Endometrial microvascular endothelial cells (primary cell): ENCODE results near the gene C19orf53. TPM values are rescaled to one million over a fixed set of nuclear protein-coding genes. Genes with fewer than 3 reads are reported as not detected.

ENCODE experiments used
- in situ Hi-C: cut with HindIII; loops from 2 replicates; pipeline ENCODE4 v1.10.0; 2017; ENCODE audit warnings: low sequenced_read_pairs, low pct_unique_long_range_greater_than_20kb; ENCODE audit errors: inconsistent ontology term
- total RNA-seq: library from RNA; depleted of rRNA; stranded (reverse); fragments of >200 nt; gene quantifications from one replicate; pipeline ENCODE4 v1.2.3, GENCODE V29; 2015; ENCODE audit errors: inconsistent ontology term

C19orf53 gene
- total RNA-seq, 1 donor from 2014 or later: 121 TPM

DNA sequence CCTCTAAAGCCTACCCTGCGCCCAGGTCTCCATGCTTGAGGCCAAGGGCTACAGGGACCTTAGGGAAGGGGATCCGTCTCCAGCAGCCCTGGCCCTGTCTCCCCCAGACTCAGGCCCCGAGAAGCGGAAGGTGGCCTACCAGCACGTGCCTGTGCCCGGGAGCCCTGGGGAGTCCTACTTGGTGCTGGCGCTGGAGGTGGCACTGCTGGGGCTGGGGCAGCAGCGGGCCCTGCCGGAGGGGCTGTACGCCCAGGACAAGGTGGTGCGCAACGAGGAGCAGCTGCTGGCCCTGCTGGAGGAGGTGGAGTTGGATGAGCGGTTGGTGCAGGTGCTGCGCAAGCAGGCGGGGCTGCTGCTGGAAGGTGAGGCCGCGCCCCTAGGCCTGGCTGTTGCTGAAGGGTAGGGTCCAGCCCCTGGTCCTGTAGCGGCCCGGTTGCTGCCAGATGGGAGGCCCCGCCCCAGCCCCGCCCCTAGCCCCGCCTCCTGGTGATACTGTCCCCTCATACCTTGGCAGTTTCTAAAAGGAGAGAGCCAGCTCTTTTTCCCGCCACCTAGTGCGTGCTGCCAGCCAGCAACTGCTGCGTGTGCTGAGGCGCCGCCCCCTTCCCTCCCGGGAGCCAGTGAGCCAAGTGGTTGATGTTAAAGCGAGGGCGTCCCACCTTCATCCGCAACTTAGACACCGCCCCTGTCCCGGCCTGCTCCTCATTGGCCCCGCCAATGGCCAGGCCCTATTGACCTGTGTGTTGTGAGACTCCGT is 43.5 kb downstream of the C19orf53 start:
- in situ Hi-C loops: no loop called here

DNA sequence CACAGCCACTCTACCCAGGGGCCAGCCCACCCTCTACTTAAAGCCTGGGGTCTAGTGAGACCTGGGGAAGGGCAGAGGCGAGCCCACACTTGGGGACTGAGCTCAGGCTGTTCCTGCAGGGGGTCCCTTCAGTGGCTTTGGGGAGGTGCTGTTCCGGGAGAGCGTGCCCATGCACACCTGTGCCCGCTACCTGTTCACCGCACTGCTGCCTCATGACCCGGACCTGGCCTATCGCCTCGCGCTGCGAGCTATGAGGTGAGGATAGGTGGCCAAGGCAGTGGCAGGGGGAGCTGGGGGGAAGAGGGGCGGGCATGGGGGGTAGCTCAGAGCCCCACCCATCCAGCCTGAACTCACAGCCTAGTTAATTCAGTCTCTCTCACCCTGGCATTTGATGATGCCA is 45.0 kb downstream of the C19orf53 start:
- in situ Hi-C loops: no loop called here

GRCh38 chr19:13821292-13821691 is 47.0 kb downstream of the C19orf53 start:
- in situ Hi-C loops: no loop called here

GRCh38 chr19:13823256-13823655 is 49.0 kb downstream of the C19orf53 start:
- in situ Hi-C loops: no loop called here

- in situ Hi-C loops: no loop called here
Measured at GRCh38 chr19:13823901-13824300, 49.6 kb downstream of the C19orf53 start.

DNA sequence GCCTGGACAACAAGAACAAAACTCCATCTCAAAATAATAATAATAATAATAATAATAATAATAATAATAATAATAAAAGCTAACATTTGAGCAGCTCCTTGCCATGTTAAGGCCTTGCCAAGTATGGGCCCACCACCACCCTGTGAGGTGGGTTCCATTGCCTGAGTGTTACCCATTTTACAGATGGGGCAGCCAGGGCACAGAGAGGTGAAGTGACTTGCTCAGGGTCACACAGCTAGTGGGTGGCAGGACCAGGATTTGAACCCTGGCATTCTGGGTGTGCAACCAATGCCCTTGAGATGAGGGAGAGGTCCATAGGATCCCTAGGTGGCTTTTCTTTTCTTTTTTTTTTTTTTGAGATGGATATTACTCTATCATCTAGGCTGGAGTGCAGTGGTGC is 50.4 kb downstream of the C19orf53 start:
- in situ Hi-C loops: no loop called here

GRCh38 chr19:13825489-13826441 is 51.5 kb downstream of the C19orf53 start:
- in situ Hi-C loops: no loop called here

GRCh38 chr19:13826652-13827235 is 52.5 kb downstream of the C19orf53 start:
- in situ Hi-C loops: no loop called here

DNA sequence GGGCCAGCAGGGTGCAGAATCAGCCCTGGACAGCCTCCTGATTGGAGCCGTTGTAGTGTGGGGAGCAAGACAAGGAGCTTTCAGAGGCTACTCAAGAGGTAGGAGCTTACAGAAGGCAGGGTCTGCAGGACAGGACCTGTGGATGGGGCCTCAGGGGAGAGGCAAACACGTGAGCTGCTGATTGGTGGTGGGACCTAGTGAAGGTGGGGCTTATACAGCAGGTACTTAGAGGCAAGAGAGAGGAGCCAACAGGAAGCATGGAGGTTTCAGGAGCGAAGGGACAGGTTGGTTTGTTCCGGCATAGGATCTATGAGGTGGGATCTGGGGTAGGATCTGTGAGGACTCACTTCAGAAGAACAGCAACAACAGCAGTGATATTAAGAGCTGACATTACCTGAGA is 53.4 kb downstream of the C19orf53 start:
- in situ Hi-C loops: no loop called here

Other genes starting within 250 kb of the C19orf53 start
- gene MRI1, start 9.9 kb upstream of the C19orf53 start, total RNA-seq: 33.5 TPM
- gene ZSWIM4, start 21.0 kb downstream of the C19orf53 start, total RNA-seq: 5.5 TPM
- gene NANOS3, start 102.7 kb downstream of the C19orf53 start, total RNA-seq: not detected
- gene BRME1, start 131.7 kb downstream of the C19orf53 start, total RNA-seq: not detected
- 33.8 TPM for gene CC2D1A, start 131.7 kb downstream of the C19orf53 start, total RNA-seq
- 0.09 TPM for gene PODNL1, start 164.0 kb downstream of the C19orf53 start, total RNA-seq
- 49.3 TPM for gene DCAF15, start 178.1 kb downstream of the C19orf53 start, total RNA-seq
- 4.6 TPM for gene RFX1, start 231.9 kb downstream of the C19orf53 start, total RNA-seq